HEK293 (cell line): ENCODE results near the gene HABP4.

Source experiments
- HOXD13 ChIP-seq: sonication (generic); formaldehyde crosslinking; IDR thresholded peaks from 2 replicates; pipeline ENCODE4 v1.8.0; 2022; ENCODE audit warnings: missing genetic modification reagents, borderline replicate concordance
- IKZF3 ChIP-seq: fragments of 450-650 bp; IDR thresholded peaks from 2 replicates; pipeline ENCODE4 v1.5.0; 2018; ENCODE audit warnings: missing biosample characterization, mild to moderate bottlenecking, missing genetic modification characterization, moderate library complexity
- KLF9 ChIP-seq: fragments of 450-650 bp; formaldehyde crosslinking; IDR thresholded peaks from 2 replicates; pipeline ENCODE4 v1.5.1; 2016; ENCODE audit warnings: missing biosample characterization, missing genetic modification characterization, low read depth
- SP7 ChIP-seq: fragments of 450-650 bp; formaldehyde crosslinking; IDR thresholded peaks from 2 replicates; pipeline ENCODE4 v1.5.1; 2016; ENCODE audit warnings: missing biosample characterization, missing genetic modification characterization
- TCF7L2 ChIP-seq: IDR thresholded peaks from 2 replicates; pipeline ENCODE4 v1.6.1; 2011; ENCODE audit warnings: low read depth, mild to moderate bottlenecking, inconsistent platforms, low read length, moderate library complexity, borderline replicate concordance
- ZBTB17 ChIP-seq: fragments of 450-650 bp; formaldehyde crosslinking; IDR thresholded peaks from 2 replicates; pipeline ENCODE4 v1.5.1; 2016; ENCODE audit warnings: missing biosample characterization, missing genetic modification characterization
- ZFP41 ChIP-seq: fragments of 450-650 bp; formaldehyde crosslinking; IDR thresholded peaks from 2 replicates; pipeline ENCODE4 v1.5.1; 2016; ENCODE audit warnings: missing biosample characterization, missing genetic modification characterization, borderline replicate concordance
- ZNF155 ChIP-seq: fragments of 450-650 bp; formaldehyde crosslinking; IDR thresholded peaks from 2 replicates; pipeline ENCODE4 v1.5.1; 2016; ENCODE audit warnings: missing biosample characterization, missing genetic modification characterization
- ZNF184 ChIP-seq: fragments of 450-650 bp; IDR thresholded peaks from 2 replicates; pipeline ENCODE4 v1.5.1; 2018; ENCODE audit warnings: missing biosample characterization, mild to moderate bottlenecking, missing genetic modification characterization
- ZNF2 ChIP-seq: fragments of 450-650 bp; formaldehyde crosslinking; IDR thresholded peaks from 2 replicates; pipeline ENCODE4 v1.5.1; 2016; ENCODE audit warnings: missing biosample characterization, missing genetic modification characterization
- ZNF23 ChIP-seq: fragments of 450-650 bp; formaldehyde crosslinking; IDR thresholded peaks from 2 replicates; pipeline ENCODE4 v1.5.1; 2016; ENCODE audit warnings: missing biosample characterization, missing genetic modification characterization, borderline replicate concordance
- ZNF404 ChIP-seq: fragments of 450-650 bp; formaldehyde crosslinking; IDR thresholded peaks from 2 replicates; pipeline ENCODE4 v1.5.1; 2017; ENCODE audit warnings: missing biosample characterization, missing genetic modification characterization
- ZNF416 ChIP-seq: fragments of 450-650 bp; formaldehyde crosslinking; IDR thresholded peaks from 2 replicates; pipeline ENCODE4 v1.5.1; 2016; ENCODE audit warnings: missing biosample characterization, missing genetic modification characterization
- ZNF473 ChIP-seq: fragments of 450-650 bp; formaldehyde crosslinking; IDR thresholded peaks from 2 replicates; pipeline ENCODE4 v1.5.1; 2017; ENCODE audit warnings: missing biosample characterization, missing genetic modification characterization
- ZNF555 ChIP-seq: fragments of 450-650 bp; formaldehyde crosslinking; conservative IDR thresholded peaks from 2 replicates; pipeline ENCODE4 v1.5.1; 2017; ENCODE audit warnings: missing biosample characterization, mild to moderate bottlenecking, missing genetic modification characterization, inconsistent platforms
- ZNF560 ChIP-seq: fragments of 450-650 bp; formaldehyde crosslinking; IDR thresholded peaks from 2 replicates; pipeline ENCODE4 v1.5.1; 2017; ENCODE audit warnings: missing biosample characterization, missing genetic modification characterization, borderline replicate concordance
- ZNF654 ChIP-seq: fragments of 450-650 bp; formaldehyde crosslinking; IDR thresholded peaks from 2 replicates; pipeline ENCODE4 v1.5.1; 2016; ENCODE audit warnings: low read depth, missing biosample characterization, missing genetic modification characterization
- ZNF768 ChIP-seq: fragments of 450-650 bp; formaldehyde crosslinking; IDR thresholded peaks from 2 replicates; pipeline ENCODE4 v1.5.1; 2018; ENCODE audit warnings: missing biosample characterization, mild to moderate bottlenecking, missing genetic modification characterization
- ZNF776 ChIP-seq: fragments of 450-650 bp; formaldehyde crosslinking; IDR thresholded peaks from 2 replicates; pipeline ENCODE4 v1.5.0; 2017; ENCODE audit warnings: missing biosample characterization, missing genetic modification characterization, borderline replicate concordance
- ZNF791 ChIP-seq: fragments of 450-650 bp; formaldehyde crosslinking; IDR thresholded peaks from 2 replicates; pipeline ENCODE4 v1.5.1; 2016; ENCODE audit warnings: missing biosample characterization, missing genetic modification characterization
- TF ChIP-seq, protein P1 (sequence below): fragments of 450-650 bp; formaldehyde crosslinking; IDR thresholded peaks from 2 replicates; pipeline ENCODE4 v1.5.1; 2016; ENCODE audit warnings: missing biosample characterization, missing genetic modification characterization
- TF ChIP-seq, protein P2 (sequence below): fragments of 450-650 bp; formaldehyde crosslinking; IDR thresholded peaks from 2 replicates; pipeline ENCODE4 v1.5.1; 2016; ENCODE audit warnings: missing biosample characterization, missing genetic modification characterization
- TF ChIP-seq, protein P3 (sequence below): fragments of 450-650 bp; formaldehyde crosslinking; IDR thresholded peaks from 2 replicates; pipeline ENCODE4 v1.5.1; 2017; ENCODE audit warnings: missing biosample characterization, missing genetic modification characterization
- TF ChIP-seq, protein P4 (sequence below): fragments of 450-650 bp; formaldehyde crosslinking; IDR thresholded peaks from 2 replicates; pipeline ENCODE4 v1.5.1; 2017; ENCODE audit warnings: missing biosample characterization, missing genetic modification characterization
- TF ChIP-seq, protein P5 (sequence below): sonication (generic); formaldehyde crosslinking; IDR thresholded peaks from 2 replicates; pipeline ENCODE4 v1.8.1; 2022; ENCODE audit warnings: mild to moderate bottlenecking, moderate library complexity, missing genetic modification reagents
- TF ChIP-seq, protein P6 (sequence below): fragments of 450-650 bp; formaldehyde crosslinking; IDR thresholded peaks from 2 replicates; pipeline ENCODE4 v1.5.1; 2016; ENCODE audit warnings: missing biosample characterization, missing genetic modification characterization, low read depth
- TF ChIP-seq, protein P7 (sequence below): fragments of 450-650 bp; formaldehyde crosslinking; IDR thresholded peaks from 2 replicates; pipeline ENCODE4 v1.5.1; 2017; ENCODE audit warnings: missing biosample characterization, missing genetic modification characterization

Gene HABP4

DNA sequence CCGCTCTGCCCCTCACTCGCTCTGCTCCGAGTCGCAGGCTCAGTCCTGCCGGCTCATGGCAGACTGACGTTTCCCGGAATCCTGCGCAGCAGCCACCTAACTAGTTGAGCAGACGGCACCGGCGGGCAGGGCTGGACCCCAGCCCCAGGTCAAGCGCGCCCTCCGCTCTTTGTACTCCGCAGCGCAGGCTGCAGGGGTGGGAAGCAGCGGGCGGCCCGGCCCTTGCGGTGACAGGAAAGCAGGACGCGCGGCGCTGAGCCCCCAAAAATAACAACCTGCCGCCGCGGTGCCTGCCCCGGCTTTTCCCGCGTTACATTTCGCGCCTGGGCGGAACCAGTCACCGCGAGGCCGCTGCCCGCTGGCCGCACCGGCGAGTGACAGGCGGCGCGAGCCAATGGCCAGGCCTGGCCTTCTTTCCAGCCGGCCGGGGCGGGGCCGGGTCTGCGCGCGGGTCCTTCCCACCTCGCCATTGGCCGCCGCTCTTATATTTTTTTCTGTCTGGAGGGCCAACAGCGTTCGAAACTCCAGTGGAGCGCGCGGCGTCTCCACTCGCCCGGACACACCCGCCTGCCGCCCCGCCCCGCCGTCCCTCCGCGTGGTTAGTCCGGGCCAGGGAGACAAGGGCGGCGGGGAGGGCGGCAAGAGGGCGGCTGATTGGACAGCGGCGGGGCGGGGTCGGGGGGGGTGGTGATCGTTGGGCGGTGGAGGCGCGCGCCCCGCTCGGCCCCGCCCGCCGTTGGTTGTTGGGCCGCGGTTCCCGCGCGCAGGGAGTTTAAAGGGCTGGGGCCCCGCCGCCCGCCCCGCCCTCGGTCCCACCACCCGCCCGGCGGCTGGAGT is 31.7 kb upstream of the HABP4 start, which contains the start of gene ZNF367 (continued):
- TF ChIP-seq, protein P1, sequence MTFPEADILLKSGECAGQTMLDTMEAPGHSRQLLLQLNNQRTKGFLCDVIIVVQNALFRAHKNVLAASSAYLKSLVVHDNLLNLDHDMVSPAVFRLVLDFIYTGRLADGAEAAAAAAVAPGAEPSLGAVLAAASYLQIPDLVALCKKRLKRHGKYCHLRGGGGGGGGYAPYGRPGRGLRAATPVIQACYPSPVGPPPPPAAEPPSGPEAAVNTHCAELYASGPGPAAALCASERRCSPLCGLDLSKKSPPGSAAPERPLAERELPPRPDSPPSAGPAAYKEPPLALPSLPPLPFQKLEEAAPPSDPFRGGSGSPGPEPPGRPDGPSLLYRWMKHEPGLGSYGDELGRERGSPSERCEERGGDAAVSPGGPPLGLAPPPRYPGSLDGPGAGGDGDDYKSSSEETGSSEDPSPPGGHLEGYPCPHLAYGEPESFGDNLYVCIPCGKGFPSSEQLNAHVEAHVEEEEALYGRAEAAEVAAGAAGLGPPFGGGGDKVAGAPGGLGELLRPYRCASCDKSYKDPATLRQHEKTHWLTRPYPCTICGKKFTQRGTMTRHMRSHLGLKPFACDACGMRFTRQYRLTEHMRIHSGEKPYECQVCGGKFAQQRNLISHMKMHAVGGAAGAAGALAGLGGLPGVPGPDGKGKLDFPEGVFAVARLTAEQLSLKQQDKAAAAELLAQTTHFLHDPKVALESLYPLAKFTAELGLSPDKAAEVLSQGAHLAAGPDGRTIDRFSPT (tag by site-specific recombination) = 0 out of 2 replicates have a peak, but pooled peaks have one; percentile 10
- TF ChIP-seq ZNF555 (tag by site-specific recombination) (no peak), TCF7L2 (no peak), IKZF3 (tag by site-specific recombination) (no peak), HOXD13 (CRISPR knock-in tag) (peak; percentile 84; the same call in 1 of the 2 replicates), ZNF184 (tag by site-specific recombination) (no peak), SP7 (tag by site-specific recombination) (peak; percentile 59; the same call in 1 of the 2 replicates), ZNF416 (no peak), ZNF768 (tag by site-specific recombination) (no peak), ZNF23 (tag by site-specific recombination) (no peak), ZNF654 (tag by site-specific recombination) (no peak), ZNF776 (tag by site-specific recombination) (no peak), ZNF155 (tag by site-specific recombination) (no peak), ZNF791 (tag by site-specific recombination) (no peak), ZNF560 (tag by site-specific recombination) (no peak), ZNF473 (no peak), ZBTB17 (tag by site-specific recombination) (no peak), ZNF404 (tag by site-specific recombination) (no peak), KLF9 (peak; percentile 62; the same call in 1 of the 2 replicates), ZFP41 (tag by site-specific recombination) (no peak), ZNF2 (tag by site-specific recombination) (peak; percentile 75)
- TF ChIP-seq, protein P2, sequence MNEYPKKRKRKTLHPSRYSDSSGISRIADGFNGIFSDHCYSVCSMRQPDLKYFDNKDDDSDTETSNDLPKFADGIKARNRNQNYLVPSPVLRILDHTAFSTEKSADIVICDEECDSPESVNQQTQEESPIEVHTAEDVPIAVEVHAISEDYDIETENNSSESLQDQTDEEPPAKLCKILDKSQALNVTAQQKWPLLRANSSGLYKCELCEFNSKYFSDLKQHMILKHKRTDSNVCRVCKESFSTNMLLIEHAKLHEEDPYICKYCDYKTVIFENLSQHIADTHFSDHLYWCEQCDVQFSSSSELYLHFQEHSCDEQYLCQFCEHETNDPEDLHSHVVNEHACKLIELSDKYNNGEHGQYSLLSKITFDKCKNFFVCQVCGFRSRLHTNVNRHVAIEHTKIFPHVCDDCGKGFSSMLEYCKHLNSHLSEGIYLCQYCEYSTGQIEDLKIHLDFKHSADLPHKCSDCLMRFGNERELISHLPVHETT (tag by site-specific recombination) = no peak
- TF ChIP-seq, protein P3, sequence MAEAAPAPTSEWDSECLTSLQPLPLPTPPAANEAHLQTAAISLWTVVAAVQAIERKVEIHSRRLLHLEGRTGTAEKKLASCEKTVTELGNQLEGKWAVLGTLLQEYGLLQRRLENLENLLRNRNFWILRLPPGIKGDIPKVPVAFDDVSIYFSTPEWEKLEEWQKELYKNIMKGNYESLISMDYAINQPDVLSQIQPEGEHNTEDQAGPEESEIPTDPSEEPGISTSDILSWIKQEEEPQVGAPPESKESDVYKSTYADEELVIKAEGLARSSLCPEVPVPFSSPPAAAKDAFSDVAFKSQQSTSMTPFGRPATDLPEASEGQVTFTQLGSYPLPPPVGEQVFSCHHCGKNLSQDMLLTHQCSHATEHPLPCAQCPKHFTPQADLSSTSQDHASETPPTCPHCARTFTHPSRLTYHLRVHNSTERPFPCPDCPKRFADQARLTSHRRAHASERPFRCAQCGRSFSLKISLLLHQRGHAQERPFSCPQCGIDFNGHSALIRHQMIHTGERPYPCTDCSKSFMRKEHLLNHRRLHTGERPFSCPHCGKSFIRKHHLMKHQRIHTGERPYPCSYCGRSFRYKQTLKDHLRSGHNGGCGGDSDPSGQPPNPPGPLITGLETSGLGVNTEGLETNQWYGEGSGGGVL (tag by site-specific recombination) = peak; percentile 39; the same call in 1 of the 2 replicates
- TF ChIP-seq, protein P4, sequence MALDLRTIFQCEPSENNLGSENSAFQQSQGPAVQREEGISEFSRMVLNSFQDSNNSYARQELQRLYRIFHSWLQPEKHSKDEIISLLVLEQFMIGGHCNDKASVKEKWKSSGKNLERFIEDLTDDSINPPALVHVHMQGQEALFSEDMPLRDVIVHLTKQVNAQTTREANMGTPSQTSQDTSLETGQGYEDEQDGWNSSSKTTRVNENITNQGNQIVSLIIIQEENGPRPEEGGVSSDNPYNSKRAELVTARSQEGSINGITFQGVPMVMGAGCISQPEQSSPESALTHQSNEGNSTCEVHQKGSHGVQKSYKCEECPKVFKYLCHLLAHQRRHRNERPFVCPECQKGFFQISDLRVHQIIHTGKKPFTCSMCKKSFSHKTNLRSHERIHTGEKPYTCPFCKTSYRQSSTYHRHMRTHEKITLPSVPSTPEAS (tag by site-specific recombination) = no peak
- TF ChIP-seq, protein P5, sequence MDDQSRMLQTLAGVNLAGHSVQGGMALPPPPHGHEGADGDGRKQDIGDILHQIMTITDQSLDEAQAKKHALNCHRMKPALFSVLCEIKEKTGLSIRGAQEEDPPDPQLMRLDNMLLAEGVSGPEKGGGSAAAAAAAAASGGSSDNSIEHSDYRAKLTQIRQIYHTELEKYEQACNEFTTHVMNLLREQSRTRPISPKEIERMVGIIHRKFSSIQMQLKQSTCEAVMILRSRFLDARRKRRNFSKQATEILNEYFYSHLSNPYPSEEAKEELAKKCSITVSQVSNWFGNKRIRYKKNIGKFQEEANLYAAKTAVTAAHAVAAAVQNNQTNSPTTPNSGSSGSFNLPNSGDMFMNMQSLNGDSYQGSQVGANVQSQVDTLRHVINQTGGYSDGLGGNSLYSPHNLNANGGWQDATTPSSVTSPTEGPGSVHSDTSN (CRISPR knock-in tag) = peak; percentile 99; the same call in 1 of the 2 replicates
- TF ChIP-seq, protein P6, sequence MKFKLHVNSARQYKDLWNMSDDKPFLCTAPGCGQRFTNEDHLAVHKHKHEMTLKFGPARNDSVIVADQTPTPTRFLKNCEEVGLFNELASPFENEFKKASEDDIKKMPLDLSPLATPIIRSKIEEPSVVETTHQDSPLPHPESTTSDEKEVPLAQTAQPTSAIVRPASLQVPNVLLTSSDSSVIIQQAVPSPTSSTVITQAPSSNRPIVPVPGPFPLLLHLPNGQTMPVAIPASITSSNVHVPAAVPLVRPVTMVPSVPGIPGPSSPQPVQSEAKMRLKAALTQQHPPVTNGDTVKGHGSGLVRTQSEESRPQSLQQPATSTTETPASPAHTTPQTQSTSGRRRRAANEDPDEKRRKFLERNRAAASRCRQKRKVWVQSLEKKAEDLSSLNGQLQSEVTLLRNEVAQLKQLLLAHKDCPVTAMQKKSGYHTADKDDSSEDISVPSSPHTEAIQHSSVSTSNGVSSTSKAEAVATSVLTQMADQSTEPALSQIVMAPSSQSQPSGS = no peak
- TF ChIP-seq, protein P7, sequence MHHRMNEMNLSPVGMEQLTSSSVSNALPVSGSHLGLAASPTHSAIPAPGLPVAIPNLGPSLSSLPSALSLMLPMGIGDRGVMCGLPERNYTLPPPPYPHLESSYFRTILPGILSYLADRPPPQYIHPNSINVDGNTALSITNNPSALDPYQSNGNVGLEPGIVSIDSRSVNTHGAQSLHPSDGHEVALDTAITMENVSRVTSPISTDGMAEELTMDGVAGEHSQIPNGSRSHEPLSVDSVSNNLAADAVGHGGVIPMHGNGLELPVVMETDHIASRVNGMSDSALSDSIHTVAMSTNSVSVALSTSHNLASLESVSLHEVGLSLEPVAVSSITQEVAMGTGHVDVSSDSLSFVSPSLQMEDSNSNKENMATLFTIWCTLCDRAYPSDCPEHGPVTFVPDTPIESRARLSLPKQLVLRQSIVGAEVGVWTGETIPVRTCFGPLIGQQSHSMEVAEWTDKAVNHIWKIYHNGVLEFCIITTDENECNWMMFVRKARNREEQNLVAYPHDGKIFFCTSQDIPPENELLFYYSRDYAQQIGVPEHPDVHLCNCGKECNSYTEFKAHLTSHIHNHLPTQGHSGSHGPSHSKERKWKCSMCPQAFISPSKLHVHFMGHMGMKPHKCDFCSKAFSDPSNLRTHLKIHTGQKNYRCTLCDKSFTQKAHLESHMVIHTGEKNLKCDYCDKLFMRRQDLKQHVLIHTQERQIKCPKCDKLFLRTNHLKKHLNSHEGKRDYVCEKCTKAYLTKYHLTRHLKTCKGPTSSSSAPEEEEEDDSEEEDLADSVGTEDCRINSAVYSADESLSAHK = 0 out of 2 replicates have a peak, but pooled peaks have one; percentile 17
